Hypothalamus (tissue), 51 donors: ENCODE data around the gene SSBP4.

Experiments used
- DNase-seq, 51 donors: peaks; one replicate each; lab custom pipeline; 2025; lab: John Stamatoyannopoulos, UW

The SSBP4 gene

DNA sequence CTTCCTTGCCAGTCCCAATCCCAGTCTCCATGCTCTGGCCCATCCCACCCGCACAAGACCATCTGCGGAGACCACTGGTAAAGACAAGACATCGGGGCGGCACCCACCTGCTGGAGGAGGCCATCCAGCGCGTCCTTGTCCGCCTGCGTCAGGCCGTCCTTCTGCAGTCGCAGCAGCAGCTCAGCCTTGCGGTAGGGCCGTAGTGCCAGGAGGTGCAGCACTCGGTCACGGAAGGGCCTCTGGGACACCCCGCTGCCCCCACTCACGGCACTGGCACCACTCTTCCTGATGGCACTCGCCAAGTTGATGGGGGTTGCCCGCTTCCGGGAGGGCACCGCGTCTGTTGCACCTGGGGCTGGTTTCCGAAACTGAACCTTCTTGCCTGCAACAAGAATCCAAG lies 42.3 kb downstream of the SSBP4 start:
- DNase-seq: no peak

DNA sequence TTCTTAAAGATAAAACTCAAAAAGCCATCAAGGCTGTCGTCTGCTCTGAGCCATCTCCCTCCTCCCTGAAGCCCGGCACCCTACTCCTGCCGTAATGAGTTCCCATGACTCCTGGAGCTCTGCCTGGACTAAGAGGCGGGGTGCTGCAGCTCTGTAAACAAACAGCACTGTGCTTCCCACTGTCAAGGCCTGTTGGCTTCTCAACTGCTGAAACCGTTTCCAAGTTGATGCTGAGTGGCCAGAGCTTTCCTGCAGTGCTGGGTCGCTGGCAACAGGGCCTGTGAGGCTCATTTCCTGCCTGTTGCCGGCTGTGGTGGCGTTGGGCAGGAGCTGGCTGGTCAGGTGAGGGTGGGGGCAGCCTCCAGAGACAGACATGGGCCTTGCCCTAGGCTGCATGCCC lies 45.4 kb downstream of the SSBP4 start:
- DNase-seq: peak in 47 of 51 donors; percentile 12 to 94 (median 74)

DNA sequence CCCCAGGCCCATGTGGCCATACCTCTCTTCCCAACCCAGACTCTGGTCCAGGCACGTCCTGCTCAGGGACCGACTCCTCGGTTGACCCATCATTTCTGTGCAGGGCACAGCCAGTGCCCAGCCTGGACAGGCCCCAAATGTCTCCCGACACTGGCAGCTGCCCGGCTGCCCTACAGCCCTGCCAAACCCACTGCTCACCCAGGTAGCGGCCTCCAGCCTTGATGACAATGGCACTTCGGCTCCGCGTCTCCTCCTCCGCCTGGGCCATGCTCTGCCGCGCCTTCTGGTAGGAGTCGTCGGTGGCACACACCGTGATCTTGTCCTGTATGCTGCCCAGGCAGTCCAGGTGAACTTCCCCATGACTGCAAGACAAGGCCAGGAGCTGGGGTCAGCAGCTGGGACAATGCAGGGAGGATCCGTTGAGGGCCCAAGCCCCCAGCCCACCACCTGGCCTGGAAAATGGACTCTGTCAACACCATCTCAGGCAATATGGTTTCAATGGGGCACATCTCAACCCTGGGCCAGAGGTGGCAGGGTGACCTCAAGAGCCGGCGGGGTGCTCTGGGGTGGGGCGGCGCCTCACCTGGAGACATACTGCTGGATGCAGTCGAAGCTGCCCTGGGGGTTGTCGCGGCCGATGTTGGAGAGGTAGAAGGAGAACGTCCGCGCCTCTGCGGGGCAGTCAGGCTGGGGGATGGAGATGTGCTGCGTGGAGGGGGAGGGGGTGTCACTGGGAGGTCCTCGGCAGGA lies 46.2 kb downstream of the SSBP4 start:
- peak in 1 of 51 donors; percentile 41 for DNase-seq

DNA sequence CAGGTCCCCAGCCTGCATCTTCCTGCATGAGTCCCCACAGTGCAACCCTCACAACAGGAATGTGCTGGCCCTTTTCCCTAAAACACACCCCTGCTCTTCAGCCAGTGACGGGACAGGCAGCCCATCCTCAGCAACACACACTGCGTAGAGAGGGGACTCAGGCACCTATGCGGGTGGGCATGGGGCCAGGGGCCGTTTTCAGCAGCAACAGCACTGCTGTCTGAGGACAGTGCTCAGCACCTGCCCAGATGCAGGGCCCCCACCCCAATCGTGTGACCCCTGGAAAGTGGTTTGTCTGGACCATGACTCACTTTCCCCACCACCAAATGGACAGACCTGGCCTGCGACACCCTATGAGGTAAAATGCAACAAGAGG lies 46.8 kb downstream of the SSBP4 start:
- no peak for DNase-seq

DNA sequence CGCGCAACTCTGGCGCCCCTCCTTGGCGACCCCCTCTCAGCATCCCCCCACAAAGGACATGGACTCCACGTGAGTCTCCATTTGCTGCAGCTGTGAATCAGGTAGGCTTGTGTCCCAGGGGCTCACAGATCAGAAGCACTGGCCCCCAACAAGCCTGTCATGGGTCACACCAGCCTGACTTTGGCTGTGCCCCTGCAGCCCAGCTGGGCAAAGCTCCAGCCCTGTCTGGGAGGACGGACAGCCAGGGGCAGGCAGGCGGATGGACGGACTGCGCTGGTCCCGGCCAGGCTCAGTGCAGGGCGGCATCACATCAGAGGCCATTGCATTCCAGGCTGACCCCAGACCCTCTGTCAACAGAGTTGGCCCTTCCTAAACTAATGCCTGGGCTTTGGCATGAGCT lies 47.2 kb downstream of the SSBP4 start:
- no peak for DNase-seq

DNA sequence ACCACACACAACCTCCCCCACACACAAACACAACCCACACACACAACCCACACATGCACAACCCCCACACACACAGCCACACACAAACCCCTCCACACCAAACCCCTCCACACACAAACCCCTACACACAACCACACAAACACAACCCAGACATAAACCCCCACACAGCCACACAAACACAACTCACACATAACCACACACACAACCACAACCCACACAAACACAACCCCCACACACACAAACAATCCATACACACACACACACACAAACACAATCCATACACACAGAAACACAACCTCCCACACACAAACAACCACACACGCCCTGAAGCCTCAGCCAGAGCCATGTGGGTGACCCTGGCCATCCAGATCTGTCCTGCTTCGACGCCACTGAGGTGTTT lies 48.8 kb downstream of the SSBP4 start:
- no peak for DNase-seq

DNA sequence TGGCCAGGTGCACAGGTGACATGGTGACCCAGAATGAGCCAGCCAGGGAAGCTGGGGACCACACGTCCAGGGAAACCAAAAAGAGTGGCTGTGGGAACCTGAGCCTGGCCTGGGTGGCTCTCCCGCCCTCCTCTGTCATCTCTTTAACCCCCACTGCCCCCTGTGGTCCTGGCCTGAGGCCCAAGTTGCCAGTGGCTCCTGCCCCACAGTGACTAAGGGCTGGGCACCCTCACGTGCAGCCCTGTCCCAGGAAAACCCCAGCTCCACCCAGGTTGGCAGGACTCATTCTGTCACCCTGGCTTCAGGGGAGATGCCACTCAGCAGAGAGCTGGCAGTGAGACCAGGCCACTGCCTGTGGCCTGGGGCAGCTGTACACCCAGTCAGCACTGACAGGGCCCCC lies 49.3 kb downstream of the SSBP4 start:
- no peak for DNase-seq

DNA sequence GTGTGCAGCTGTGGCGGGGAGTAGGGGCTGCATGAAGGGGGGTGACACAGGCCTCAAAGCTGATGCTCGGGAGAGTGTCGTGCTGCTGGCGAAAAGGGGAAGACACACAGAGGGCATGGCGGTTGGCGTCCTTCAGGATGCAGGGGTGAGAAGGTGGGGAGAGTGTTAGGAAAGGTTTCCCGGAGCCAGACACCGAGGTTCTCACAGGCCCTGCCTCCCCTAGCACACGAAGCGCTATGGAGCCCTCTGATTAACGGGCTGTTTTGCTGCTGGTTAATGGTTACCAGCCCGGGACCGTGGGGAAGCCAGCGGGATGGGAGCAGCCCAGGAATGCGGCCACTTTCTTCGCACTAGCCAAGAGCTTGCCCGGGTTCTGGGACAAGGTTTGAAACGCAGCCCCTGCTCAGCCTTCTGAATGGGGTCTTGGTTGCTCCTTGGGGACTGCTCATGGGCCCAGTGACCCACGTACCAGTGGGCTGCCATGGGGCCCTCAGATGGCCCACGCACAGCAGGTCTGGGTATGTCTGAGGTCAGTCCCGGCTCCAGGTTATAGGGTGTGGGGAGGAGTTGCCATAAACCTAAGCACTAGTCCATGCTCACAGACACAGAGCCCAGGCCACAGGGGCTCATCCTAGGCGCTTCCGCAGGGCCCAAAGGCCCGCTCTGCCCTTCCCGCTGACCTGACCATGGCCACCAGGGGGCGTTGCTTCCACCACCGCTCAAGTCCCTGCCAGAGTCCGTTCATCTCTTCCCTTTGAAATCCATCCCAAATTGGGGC lies 50.1 kb downstream of the SSBP4 start:
- DNase-seq: peak in 28 of 51 donors; percentile 10 to 67 (median 26)

DNA sequence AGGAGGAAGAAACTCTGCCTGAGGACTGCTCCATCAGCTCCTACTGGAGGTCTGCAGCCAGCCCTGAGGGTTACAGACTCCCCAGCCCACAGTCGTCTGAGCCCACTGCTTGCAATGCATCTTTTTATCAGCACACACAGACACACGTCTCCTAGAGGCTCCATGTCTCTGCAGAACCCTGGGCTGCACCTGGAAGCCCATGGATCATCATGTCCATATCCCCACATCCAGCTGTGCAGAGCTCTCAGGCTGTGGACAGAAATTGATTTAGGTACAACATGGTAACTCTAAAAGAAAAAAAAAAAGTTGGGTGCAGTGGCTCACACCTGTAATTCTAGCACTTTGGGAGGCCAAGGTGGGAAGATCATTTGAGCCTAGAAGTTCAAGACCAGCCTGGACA lies 51.6 kb downstream of the SSBP4 start:
- DNase-seq: no peak

DNA sequence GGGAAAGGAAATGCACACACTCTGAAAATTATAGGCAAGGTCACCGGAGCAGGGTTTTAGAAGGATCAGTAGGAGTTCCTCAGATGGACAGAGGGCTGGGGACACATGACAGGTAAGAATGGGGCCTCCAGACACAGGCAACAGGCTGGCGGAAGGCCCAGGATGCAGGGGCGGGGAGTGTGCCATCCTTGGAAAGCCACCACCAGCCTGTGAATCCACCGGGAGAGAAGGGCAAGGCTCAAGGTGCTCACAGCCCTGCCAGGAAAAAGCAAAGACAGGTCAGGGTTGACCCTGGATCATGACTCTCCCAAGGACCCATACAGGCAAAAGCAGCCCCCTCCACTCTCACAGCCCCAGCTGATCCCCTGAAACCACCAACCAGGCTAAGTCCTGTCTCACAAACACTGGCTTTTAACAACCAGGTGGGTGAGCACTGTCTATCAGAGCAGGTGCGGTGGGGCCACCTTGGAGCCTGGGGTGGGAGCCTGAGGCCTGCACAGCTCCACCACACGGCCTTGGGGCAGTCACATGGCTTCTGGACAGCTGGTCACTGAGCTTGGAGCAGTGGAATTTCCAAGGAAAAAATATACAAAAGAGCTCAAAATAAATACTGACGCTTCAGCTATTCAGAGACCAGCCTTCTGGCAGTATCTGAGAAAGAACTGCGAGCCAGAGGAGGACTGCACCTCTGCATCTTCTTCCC lies 54.0 kb downstream of the SSBP4 start:
- no peak for DNase-seq

DNA sequence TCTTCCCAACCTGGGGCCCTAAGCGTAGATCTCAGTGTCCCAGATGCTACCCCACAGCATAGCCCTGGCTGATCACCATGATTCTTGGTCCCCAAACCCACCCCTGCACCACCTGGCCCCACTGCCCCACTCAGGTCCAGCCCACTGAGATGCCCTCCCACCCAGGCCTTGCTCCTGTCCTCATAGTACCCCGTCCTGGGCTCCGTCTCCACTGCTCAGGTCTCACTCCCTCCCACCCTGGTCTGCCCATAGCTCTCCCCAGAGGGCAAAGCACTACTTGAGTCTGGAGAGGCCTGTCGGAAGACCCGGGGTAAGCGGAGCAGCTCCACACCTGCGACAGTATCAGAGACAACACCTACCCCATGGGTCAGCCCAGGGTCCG lies 54.5 kb downstream of the SSBP4 start:
- DNase-seq: no peak

DNA sequence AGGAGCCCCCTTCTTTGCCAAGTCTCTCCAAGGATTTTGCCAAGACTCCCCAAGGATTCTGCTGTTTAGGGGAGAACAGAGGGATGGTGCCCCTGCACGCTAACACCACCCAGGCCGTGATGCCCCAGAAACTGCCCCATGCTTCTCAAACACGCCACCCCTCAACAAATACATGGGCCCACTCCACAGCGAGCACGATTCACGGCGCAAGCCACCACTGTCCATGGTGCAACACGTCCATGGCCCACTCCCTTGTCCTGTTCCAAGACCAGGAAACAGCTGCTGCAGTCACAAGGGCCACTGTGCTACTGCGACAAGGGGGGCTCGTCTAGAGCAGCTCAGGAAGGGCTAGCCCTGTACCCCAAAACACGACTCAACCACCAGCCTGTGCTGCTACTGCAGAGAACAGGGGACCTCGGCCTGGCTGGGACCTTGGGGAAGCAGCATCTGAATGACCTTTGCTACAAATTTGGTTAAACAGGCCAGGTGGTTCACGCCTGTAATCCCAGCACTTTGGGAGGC lies 55.2 kb downstream of the SSBP4 start:
- DNase-seq: no peak

DNA sequence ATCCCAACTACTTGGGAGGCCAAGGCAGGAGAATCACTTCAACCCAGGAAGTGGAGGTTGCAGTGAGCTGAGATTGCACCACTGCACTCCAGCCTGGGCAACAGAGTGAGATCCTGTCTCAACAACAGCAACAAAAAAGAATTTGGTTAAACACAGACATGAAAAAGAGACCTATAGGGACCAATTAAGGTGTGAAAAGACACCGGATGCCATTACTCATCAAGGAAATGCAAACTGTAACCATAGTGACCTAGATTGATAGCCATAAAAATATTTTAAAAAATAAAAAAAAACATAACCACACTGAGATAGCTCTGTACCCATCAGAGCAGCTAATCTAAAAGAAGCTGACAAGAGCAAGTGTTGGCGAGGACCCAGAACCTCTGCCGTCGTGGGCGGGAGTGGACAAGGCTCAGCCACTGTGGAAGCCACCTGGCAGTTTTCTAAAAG lies 55.8 kb downstream of the SSBP4 start:
- no peak for DNase-seq

DNA sequence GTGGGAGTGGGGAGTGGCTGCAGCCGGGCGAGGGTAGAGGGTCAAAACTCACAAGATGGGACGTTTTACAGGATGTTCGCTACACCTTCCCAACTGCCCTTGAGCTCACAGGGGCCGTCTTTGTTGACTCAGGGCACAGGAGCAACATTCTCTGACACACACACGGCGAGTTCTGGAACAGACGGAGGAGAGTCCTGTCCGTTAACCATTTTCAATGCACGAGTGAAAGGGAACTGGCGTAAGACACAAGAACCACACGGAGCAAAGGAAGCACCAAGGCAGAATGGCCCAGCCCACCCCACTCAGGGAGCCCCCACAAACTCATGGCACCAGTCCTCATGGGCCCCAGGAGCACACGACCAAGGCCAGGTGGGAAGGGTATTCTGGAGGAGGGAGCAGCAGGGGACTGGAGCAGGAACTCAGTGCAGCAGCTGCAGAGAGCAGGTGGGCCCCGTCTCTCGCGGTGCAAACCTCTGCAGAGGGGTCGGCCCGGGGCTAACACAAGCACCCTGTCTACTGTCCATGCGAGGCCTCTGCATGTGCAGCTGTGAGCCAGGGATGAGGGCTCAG lies 56.6 kb downstream of the SSBP4 start:
- DNase-seq: no peak

DNA sequence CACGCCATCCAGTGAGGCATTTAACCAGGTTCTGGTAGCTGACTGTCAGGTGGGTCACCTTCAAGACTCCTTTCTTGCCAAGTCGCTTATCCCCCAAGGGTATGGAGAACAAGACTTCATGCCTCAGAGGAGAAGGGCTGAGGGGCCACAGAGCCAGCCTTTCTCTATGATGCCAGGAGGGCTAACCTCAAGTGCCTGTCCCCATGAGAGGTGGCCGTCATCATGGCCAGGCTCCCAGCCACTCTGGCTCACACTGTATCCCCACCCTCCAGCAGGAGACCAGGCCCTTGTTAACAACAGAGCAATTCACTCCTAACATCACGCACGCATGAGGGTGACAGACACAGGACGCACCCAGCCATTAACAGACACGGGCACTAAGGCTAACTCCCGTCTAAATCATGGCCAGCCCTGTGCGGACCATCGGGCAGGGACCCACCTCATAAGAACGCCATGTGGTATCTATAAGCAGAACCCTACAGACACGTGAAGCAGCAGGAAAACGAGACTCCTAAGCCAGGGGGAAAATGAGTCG lies 57.4 kb downstream of the SSBP4 start:
- no peak for DNase-seq

DNA sequence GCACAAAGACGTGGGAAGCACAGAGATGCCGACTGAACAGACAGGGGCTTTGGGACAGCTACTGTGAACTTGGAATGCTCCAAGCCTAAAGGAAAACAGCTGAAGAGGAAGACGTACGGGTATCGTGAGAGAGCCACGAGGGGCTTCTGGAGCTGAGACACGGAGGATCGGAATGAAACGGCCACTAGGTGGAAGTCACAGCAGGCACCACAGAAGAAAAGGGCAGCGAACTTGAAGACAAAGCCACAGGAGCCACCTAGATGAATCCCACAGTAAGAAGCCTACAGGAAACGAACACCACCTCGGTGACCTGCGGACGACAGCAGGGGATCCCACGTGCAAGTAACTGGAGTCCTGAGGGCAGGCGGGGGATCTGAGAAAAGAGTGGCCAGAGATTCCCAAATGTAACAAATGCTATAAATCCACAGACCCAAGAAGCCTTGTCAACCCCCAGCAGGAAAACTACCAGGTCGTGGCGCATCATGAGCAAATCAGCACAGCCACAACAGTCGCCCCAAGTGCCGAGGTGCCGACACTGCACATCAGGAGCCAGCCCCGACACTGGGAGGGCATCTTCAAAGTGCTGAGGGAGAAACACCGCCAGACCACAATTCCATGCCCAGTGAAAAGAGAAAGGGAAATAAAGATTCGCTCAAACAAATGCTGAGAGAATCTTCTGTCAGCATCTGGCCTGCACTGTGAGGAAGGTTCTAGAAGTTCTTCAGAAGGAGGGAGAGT lies 58.0 kb downstream of the SSBP4 start:
- no peak for DNase-seq

DNA sequence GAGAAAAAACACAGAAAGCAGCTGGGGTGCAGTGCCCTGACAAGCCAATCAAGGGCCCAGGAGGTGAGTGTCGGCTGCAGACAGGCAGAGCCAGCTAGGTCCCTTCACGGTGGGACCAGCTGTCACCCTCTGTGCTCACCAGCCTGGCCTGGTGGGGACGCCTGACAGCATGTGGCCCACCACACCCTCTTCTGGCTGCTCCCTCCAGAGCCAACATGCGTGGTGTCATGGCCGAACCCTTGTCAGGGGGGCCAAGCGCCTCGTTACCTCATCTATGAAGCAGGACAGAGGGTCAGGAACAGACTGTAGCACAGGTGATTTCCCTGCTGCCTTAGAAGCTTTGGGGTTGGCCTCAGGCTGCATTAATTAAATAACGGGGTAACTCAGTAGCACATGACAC lies 58.8 kb downstream of the SSBP4 start:
- DNase-seq: no peak

DNA sequence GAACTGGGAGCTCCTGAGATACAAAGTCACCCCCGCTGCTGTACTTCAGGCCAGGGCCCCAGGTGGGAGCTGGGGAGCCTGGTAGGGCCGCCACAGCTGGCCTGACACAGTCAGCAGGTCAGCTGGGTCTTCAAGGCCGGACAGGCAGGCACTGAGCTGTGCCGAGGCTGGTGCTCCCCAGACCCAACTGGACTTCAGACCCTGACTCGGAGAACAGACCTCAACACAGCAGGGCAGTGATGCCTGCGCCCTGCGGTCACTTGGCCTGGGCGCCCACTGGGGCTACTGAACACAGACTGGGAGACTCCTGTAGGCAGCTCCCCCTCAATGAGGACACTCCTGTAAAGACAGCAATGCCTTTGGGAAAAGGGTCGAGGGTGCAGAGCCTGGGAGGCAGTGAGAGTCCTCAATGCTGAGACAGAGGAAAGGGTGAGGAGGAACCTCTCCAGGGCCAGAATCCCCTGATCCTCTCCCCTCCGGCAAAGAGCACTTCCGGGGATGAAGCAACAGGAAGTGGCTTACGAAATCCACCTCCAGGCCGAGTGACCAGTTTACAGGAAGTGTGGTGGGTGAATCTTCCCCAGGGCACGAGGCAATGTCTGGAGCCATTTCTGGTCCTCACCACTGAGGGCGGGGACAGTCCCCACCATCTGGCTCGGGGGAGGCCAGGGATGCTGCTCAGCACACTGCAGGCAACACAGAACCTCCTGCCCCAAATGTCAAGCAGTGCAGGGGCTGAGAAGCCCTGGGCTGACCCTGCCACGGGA lies 59.5 kb downstream of the SSBP4 start:
- DNase-seq: peak in 28 of 51 donors; percentile 9 to 65 (median 26)

DNA sequence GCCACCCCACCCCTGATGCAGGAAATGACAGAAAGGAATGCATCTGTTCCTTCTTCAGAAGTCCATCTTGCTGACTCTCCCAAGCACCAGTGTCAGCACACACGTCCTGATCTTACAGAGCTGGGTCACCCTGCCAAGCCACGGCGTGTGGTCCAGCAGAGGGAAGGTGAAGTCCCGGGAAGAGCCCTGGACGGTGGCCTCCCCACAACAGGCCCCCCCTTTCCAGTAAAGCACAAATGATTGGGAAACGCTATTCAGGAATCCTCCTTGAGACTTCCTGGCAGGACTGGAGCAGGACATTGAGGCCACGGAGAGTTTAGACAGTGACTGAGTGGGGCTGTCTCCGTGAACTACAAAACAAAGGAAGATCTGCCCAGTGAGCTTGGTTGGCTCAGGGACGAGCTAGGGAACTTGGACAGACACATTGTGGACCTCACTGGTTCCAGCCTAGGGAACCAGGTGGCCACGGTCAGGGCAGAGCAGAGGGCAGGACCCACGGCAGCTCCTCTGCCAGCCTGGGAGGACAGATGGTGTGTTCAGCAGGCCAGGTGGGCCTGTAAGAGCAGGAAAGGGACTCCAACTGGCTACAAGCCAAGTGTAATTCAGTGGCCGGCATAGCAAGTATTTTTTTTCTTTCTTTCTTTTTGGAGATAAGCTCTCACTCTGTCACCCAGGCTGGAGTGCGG lies 61.0 kb downstream of the SSBP4 start:
- peak in 5 of 51 donors; percentile 11 to 53 (median 20) for DNase-seq
